DND-41 (cell line): ENCODE data around the gene TRIM56.
"Not testable (repeated sequence)": the region's sequence is repeated elsewhere in the genome, so short reads cannot be mapped to it uniquely, and the experiment has no call there.

Experiments used
- ATAC-seq: fragments of 200-7000 bp; cut with Tn5 transposase; 3 replicates; pipeline ENCODE4 v1.9.1; 2021; ENCODE audit warnings: low read depth; ENCODE audit not compliant: insufficient read depth
- DNase-seq: peaks from one replicate; pipeline ENCODE4 v3.0.0-alpha.2; 2020
- H2AFZ ChIP-seq: 2 replicates; pipeline ENCODE4 v1.6.0; 2012; ENCODE audit warnings: low read depth, low read length
- H3K27ac ChIP-seq: 2 replicates; pipeline ENCODE4 v1.5.1; 2012; ENCODE audit warnings: low read length, inconsistent platforms
- H3K27me3 ChIP-seq: fragments of 200-600 bp; sonication (generic); 2 replicates; pipeline ENCODE4 v1.6.0; 2012; ENCODE audit warnings: low read length, mild to moderate bottlenecking, inconsistent platforms; ENCODE audit not compliant: insufficient read depth, poor library complexity
- H3K36me3 ChIP-seq: 2 replicates; pipeline ENCODE4 v1.5.1; 2012; ENCODE audit warnings: low read length, inconsistent platforms; ENCODE audit not compliant: insufficient read depth
- H3K4me1 ChIP-seq: 2 replicates; pipeline ENCODE4 v1.5.1; 2012; ENCODE audit warnings: mild to moderate bottlenecking, low read length; ENCODE audit not compliant: insufficient read depth
- H3K4me2 ChIP-seq: 2 replicates; pipeline ENCODE4 v1.6.0; 2012; ENCODE audit warnings: mild to moderate bottlenecking, moderate library complexity, low read length, inconsistent platforms; ENCODE audit not compliant: insufficient read depth
- H3K4me3 ChIP-seq, 2 experiments: fragments of 200-600 bp in 1 of 2; shearing (Covaris generic) in 1 of 2; 2 replicates each; pipeline ENCODE4 v1.5.1; 2012 to 2016; ENCODE audit warnings: inconsistent platforms in 2 of 2, low read length in 2 of 2, mild to moderate bottlenecking in 2 of 2, low read depth in 1 of 2, moderate library complexity in 1 of 2
- H3K79me2 ChIP-seq: 2 replicates; pipeline ENCODE4 v1.6.0; 2012; ENCODE audit warnings: low read length, inconsistent platforms; ENCODE audit not compliant: insufficient read depth
- H3K9ac ChIP-seq: 2 replicates; pipeline ENCODE4 v1.6.0; 2012; ENCODE audit warnings: low read depth, mild to moderate bottlenecking, inconsistent platforms, low read length, moderate library complexity
- H3K9me3 ChIP-seq: 2 replicates; pipeline ENCODE4 v1.5.1; 2012; ENCODE audit warnings: low read length, moderate library complexity, mild to moderate bottlenecking, inconsistent platforms; ENCODE audit not compliant: insufficient read depth, severe bottlenecking
- H4K20me1 ChIP-seq: 2 replicates; pipeline ENCODE4 v1.6.0; 2012; ENCODE audit warnings: low read length; ENCODE audit not compliant: insufficient read depth
- CTCF ChIP-seq: IDR thresholded peaks from 2 replicates; pipeline ENCODE4 v1.5.1; 2012; ENCODE audit warnings: borderline replicate concordance, low read length, moderate library complexity, mild to moderate bottlenecking; ENCODE audit not compliant: poor library complexity, severe bottlenecking; ENCODE audit errors: extremely low read depth
- EZH2 ChIP-seq: IDR thresholded peaks from 3 replicates; pipeline ENCODE4 v1.6.1; 2012; ENCODE audit warnings: borderline replicate concordance, low read depth, mild to moderate bottlenecking, moderate library complexity, low read length, inconsistent platforms; ENCODE audit not compliant: severe bottlenecking

TRIM56 gene

GRCh38 chr7:101066141-101066832, 19.0 kb upstream of the TRIM56 start:
- no peak overlapping the region for H3K4me2 ChIP-seq
- H3K36me3 ChIP-seq = no peaks in the 10 kb centered on the region
- no peak overlapping the region for H3K9ac ChIP-seq
- H3K4me3 ChIP-seq = no peak overlapping the region
- TF ChIP-seq EZH2 (no peak), CTCF (no peak)
- DNase-seq (no peak), ATAC-seq (no peak)
- H4K20me1 ChIP-seq = no peaks in the 10 kb centered on the region
- no peaks in the 10 kb centered on the region for H3K9me3 ChIP-seq
- H3K27ac ChIP-seq = no peak overlapping the region
- no peak overlapping the region for H2AFZ ChIP-seq
- H3K27me3 ChIP-seq = no peaks in the 10 kb centered on the region
- H3K4me1 ChIP-seq = no peaks in the 10 kb centered on the region
- H3K79me2 ChIP-seq = no peaks in the 10 kb centered on the region

- no peaks in the 10 kb centered on the region for H4K20me1 ChIP-seq
- H3K27me3 ChIP-seq = no peaks in the 10 kb centered on the region
- no peak for ATAC-seq
- DNase-seq = no peak
- no peaks in the 10 kb centered on the region for H3K79me2 ChIP-seq
- H3K27ac ChIP-seq = no peak overlapping the region
- no peaks in the 10 kb centered on the region for H3K9me3 ChIP-seq
- H2AFZ ChIP-seq = no peak overlapping the region
- no peak overlapping the region for H3K4me2 ChIP-seq
- no peak overlapping the region for H3K4me3 ChIP-seq
- no peaks in the 10 kb centered on the region for H3K4me1 ChIP-seq
- no peaks in the 10 kb centered on the region for H3K36me3 ChIP-seq
- H3K9ac ChIP-seq = no peak overlapping the region
- TF ChIP-seq EZH2 (no peak), CTCF (no peak)
These were observed 18.5 kb upstream of the TRIM56 start for GRCh38 chr7:101066833-101067177.

DNA sequence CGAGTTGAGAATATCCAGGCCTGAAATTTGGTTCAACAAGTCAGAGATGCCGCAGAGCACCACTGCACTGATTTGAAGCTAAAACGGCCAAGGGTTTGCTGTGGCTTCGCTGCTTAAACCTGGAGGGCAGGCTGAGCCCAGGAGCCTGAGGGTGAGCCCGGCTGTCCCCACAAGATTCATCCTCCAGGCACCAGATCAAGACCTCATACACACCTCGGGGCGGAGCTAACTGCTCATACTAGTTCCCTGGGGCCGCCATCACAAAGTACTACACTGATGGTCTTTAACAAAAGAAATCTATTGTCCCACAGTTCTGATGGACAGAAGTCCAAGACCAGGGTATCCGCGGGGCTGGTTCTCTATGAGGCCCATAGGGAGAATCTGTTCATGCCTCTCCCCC, 16.9 kb upstream of the TRIM56 start:
- DNase-seq (no peak), ATAC-seq (no peak)
- TF ChIP-seq CTCF (no peak), EZH2 (no peak)
- Histone ChIP-seq H3K27me3 (no peaks in the 10 kb centered on the region), H4K20me1 (no peaks in the 10 kb centered on the region), H3K79me2 (no peaks in the 10 kb centered on the region), H3K4me2 (no peak overlapping the region), H3K4me3 (no peak overlapping the region), H3K4me1 (no peaks in the 10 kb centered on the region), H3K9me3 (no peaks in the 10 kb centered on the region), H3K27ac (no peak overlapping the region), H3K36me3 (no peaks in the 10 kb centered on the region), H3K9ac (no peak overlapping the region), H2AFZ (no peak overlapping the region)

- not testable (repeated sequence) for ATAC-seq, H3K9ac ChIP-seq
These were observed 13.7 kb upstream of the TRIM56 start for GRCh38 chr7:101071362-101072104.

More at GRCh38 chr7:101071362-101072104, 13.7 kb upstream of the TRIM56 start:
- H4K20me1 ChIP-seq, H3K79me2 ChIP-seq, H3K36me3 ChIP-seq, H3K4me1 ChIP-seq, H2AFZ ChIP-seq, H3K27me3 ChIP-seq, H3K4me3 ChIP-seq, H3K4me2 ChIP-seq, DNase-seq, H3K27ac ChIP-seq, H3K9me3 ChIP-seq: not testable (repeated sequence)
